ENCODE measurements around the gene MAT2A. TPM values are rescaled to one million over a fixed set of nuclear protein-coding genes. Genes with fewer than 3 reads are reported as not detected.

Gene MAT2A
- total RNA-seq, 6 donors from 2014 or later = 108 to 219 (median 168) TPM

- TF ChIP-seq CTCF (IDR thresholded peaks at IDR 0.05) (no peak), EP300 (IDR thresholded peaks at IDR 0.05) (no peak), POLR2AphosphoS5 (IDR thresholded peaks at IDR 0.05) (no peak), POLR2A (IDR thresholded peaks at IDR 0.05) (no peak)
- H3K4me1 ChIP-seq = peaks cover 0 to 5% (median 3%) of the 10 kb centered on the region in 4 donors
- H3K27ac ChIP-seq = peak overlapping the region in 1 of 4 donors; percentile 40
- H3K27me3 ChIP-seq = no peaks in the 10 kb centered on the region
- no peaks in the 10 kb centered on the region for H3K36me3 ChIP-seq
- no peaks in the 10 kb centered on the region for H3K9me3 ChIP-seq
- H3K4me3 ChIP-seq = no peak overlapping the region
- ATAC-seq (ENCODE audit: low FRiP score in 2 of 2) = peak in 1 of 2 donors; percentile 46
- DNase-seq = no peak
- 63 to 79% methylated on average over 4 of the region's 4 CpGs for WGBS, 2 donors
These were observed 13.4 kb upstream of the MAT2A start for GRCh38 chr2:85525567-85525966.

DNA sequence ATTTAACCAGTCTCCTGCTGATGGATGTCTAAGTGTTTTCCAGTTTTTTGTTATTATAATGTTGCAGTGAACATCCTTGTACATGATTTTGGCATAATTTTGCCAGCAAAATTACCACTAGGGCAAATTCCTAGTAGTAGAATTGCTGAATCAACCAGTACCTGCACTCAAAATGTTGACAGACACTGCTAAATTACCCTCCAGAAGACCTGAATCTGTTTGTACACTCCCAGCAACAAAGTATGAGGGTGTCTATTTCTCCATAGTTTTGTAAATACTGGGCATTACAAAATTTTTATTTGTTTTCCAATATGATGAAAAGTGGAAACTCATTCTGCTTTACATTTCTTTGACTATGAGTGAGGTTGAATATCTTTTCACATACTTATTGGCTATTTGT lies 11.2 kb upstream of the MAT2A start:
- DNase-seq (no peak), ATAC-seq (ENCODE audit: low FRiP score in 2 of 2) (no peak)
- Histone ChIP-seq H3K36me3 (no peaks in the 10 kb centered on the region), H3K4me1 (peaks cover 0 to 5% (median 3%) of the 10 kb centered on the region in 4 donors), H3K9me3 (no peaks in the 10 kb centered on the region), H3K27ac (no peak overlapping the region), H3K4me3 (no peak overlapping the region), H3K27me3 (no peaks in the 10 kb centered on the region)
- TF ChIP-seq CTCF (IDR thresholded peaks at IDR 0.05) = no peak
- no peak for TF ChIP-seq POLR2A (IDR thresholded peaks at IDR 0.05)
- TF ChIP-seq EP300 (IDR thresholded peaks at IDR 0.05) = no peak
- no peak for TF ChIP-seq POLR2AphosphoS5 (IDR thresholded peaks at IDR 0.05)

GRCh38 chr2:85528355-85528754 lies 10.6 kb upstream of the MAT2A start:
- Histone ChIP-seq H3K36me3 (no peaks in the 10 kb centered on the region), H3K4me1 (peaks cover 0 to 5% (median 3%) of the 10 kb centered on the region in 4 donors), H3K9me3 (no peaks in the 10 kb centered on the region), H3K4me3 (no peak overlapping the region), H3K27ac (no peak overlapping the region), H3K27me3 (no peaks in the 10 kb centered on the region)
- no peak for TF ChIP-seq EP300 (IDR thresholded peaks at IDR 0.05)
- TF ChIP-seq CTCF (IDR thresholded peaks at IDR 0.05) = no peak
- TF ChIP-seq POLR2A (IDR thresholded peaks at IDR 0.05) = no peak
- no peak for TF ChIP-seq POLR2AphosphoS5 (IDR thresholded peaks at IDR 0.05)
- WGBS, 2 donors = 82% methylated on average over 2 of the region's 2 CpGs; no CpG with 5 or more reads in 1 of the 2 donors
- DNase-seq (no peak), ATAC-seq (ENCODE audit: low FRiP score in 2 of 2) (no peak)

DNA sequence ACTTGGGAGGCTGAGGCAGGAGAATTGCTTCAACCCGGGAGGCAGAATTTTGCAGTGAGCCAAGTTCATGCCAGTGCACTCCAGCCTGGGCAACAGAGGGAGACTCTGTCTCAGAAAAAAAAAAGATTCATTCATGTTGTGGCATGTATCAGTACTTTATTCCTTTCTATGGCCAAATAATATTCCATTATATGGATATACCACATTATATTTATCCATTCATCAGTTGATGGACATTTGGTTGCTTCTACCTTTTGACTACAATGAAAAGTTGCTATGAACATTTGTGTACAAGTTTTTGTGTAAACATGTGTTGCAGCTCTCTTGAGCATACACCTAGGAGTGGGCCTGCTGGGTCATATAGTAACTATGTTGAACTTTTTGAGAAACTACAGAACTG lies 9.2 kb upstream of the MAT2A start:
- H3K9me3 ChIP-seq = no peaks in the 10 kb centered on the region
- H3K27me3 ChIP-seq = no peaks in the 10 kb centered on the region
- WGBS, 2 donors = 96 to 100% methylated on average over 1 of the region's 1 CpG
- DNase-seq (no peak), ATAC-seq (ENCODE audit: low FRiP score in 2 of 2) (no peak)
- peaks cover 0 to 5% (median 0%) of the 10 kb centered on the region in 4 donors for H3K4me1 ChIP-seq
- TF ChIP-seq POLR2AphosphoS5 (IDR thresholded peaks at IDR 0.05) = no peak
- TF ChIP-seq POLR2A (IDR thresholded peaks at IDR 0.05) = no peak
- H3K27ac ChIP-seq = no peak overlapping the region
- H3K36me3 ChIP-seq = no peaks in the 10 kb centered on the region
- no peak overlapping the region for H3K4me3 ChIP-seq

GRCh38 chr2:85531589-85531988 lies 7.4 kb upstream of the MAT2A start:
- WGBS, 2 donors = 61 to 93% methylated on average over 2 of the region's 2 CpGs
- no peaks in the 10 kb centered on the region for H3K9me3 ChIP-seq
- no peak for ATAC-seq (ENCODE audit: low FRiP score in 2 of 2)

More at GRCh38 chr2:85531589-85531988, 7.4 kb upstream of the MAT2A start:
- no peak for DNase-seq
- no peak overlapping the region for H3K27ac ChIP-seq
- H3K4me3 ChIP-seq = no peak overlapping the region
- peaks cover 0 to 1% (median under 1%) of the 10 kb centered on the region in 4 donors for H3K4me1 ChIP-seq
- no peaks in the 10 kb centered on the region for H3K27me3 ChIP-seq
- TF ChIP-seq POLR2AphosphoS5 (IDR thresholded peaks at IDR 0.05) (no peak), POLR2A (IDR thresholded peaks at IDR 0.05) (no peak), EP300 (IDR thresholded peaks at IDR 0.05) (no peak), CTCF (IDR thresholded peaks at IDR 0.05) (no peak)
- no peaks in the 10 kb centered on the region for H3K36me3 ChIP-seq

Data from upper lobe of left lung (tissue), 6 donors.